ENCODE data around the gene NME3. TPM values are rescaled to one million over a fixed set of nuclear protein-coding genes. Genes with fewer than 3 reads are reported as not detected.
A peak's percentile ranks its signal among the peaks of the same experiment; 100 is the strongest.

The NME3 gene
- total RNA-seq, 1 experiment from 2014 or later, result 86.8 TPM

DNA sequence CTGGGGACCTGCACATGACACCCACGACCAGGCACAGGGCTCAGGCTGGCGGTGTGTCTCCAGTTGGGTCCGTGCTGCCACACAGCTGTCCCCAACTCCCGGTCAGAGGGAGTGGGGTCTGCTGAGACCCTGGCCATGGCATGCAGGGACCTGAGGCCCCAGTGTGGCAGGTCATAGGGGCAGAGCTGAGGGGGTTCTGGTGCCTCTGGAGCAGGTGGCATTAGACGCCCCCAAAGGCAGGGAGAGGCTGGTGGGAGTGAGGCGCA, 15.6 kb upstream of the NME3 start (continued):
- TF ChIP-seq CBFB (CRISPR knock-in tag; IDR thresholded peaks at IDR 0.05; ENCODE audit: low read depth) (no peak), SMAD3 (CRISPR knock-in tag; IDR thresholded peaks at IDR 0.05; ENCODE audit: borderline replicate concordance) (no peak), EMX1 (CRISPR knock-in tag; IDR thresholded peaks at IDR 0.05) (no peak), ATF1 (CRISPR knock-in tag; IDR thresholded peaks at IDR 0.05) (no peak)

- TF ChIP-seq EMX1 (CRISPR knock-in tag; IDR thresholded peaks at IDR 0.05), result no peak
- TF ChIP-seq IRF2 (CRISPR knock-in tag; IDR thresholded peaks at IDR 0.05; ENCODE audit: borderline replicate concordance, low read depth), result no peak
- TF ChIP-seq GTF2I (CRISPR knock-in tag; conservative IDR thresholded peaks at IDR 0.05), result no peak
- no peak for TF ChIP-seq OVOL2 (CRISPR knock-in tag; IDR thresholded peaks at IDR 0.05; ENCODE audit: borderline replicate concordance)
- no peak for TF ChIP-seq NFYB (CRISPR knock-in tag; conservative IDR thresholded peaks at IDR 0.05; ENCODE audit: low read depth)
- TF ChIP-seq FOXJ3 (CRISPR knock-in tag; IDR thresholded peaks at IDR 0.05; ENCODE audit: borderline replicate concordance), result no peak
- no peak for TF ChIP-seq ZNF425 (CRISPR knock-in tag; conservative IDR thresholded peaks at IDR 0.05)
- TF ChIP-seq SMAD4 (CRISPR knock-in tag; IDR thresholded peaks at IDR 0.05), result no peak
- TF ChIP-seq NFE2L1 (CRISPR knock-in tag; IDR thresholded peaks at IDR 0.05), result no peak
- no peak for TF ChIP-seq ZNF263 (CRISPR knock-in tag; IDR thresholded peaks at IDR 0.05; ENCODE audit: low read depth)
- TF ChIP-seq, protein P1, sequence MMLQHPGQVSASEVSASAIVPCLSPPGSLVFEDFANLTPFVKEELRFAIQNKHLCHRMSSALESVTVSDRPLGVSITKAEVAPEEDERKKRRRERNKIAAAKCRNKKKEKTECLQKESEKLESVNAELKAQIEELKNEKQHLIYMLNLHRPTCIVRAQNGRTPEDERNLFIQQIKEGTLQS (CRISPR knock-in tag; conservative IDR thresholded peaks at IDR 0.05), result no peak
- no peak for TF ChIP-seq CREB1 (CRISPR knock-in tag; IDR thresholded peaks at IDR 0.05)
- TF ChIP-seq ZNF138 (CRISPR knock-in tag; conservative IDR thresholded peaks at IDR 0.05), result no peak
- Mint-ChIP-seq H3K36me3 (peaks cover 5% of the 10 kb centered on the region), H3K4me3 (no peak overlapping the region), H3K9me3 (no peaks in the 10 kb centered on the region), H3K27ac (no peak overlapping the region), H3K27me3 (ENCODE audit: low read depth) (no peaks in the 10 kb centered on the region), H3K4me1 (peaks cover 3% of the 10 kb centered on the region)
- ChIA-PET POLR2A (no interaction called here), CTCF (no interaction called here)
- peak; percentile 56 for DNase-seq (ENCODE audit: low spot score)
- no peak for ATAC-seq
Observed at GRCh38 chr16:1786242-1787055, 15.1 kb upstream of the NME3 start.

DNA sequence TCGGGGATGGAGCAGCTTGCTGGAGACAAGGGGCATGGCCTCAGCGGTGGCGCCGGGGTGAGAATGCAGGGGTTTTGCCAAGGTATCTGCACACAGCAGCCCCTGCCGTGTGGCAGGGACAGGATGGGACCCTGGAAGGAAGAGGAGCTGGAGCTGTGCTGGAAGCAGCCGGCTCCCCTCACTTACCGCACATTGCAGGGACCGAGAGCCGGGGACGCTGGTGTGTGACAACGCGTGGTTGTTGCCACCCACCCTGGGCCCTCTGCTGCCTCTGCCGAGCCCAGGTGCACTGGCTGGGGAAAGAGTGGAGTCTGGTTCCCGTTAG, 14.5 kb upstream of the NME3 start:
- Mint-ChIP-seq H3K27me3 (ENCODE audit: low read depth) (no peaks in the 10 kb centered on the region), H3K4me1 (peaks cover 7% of the 10 kb centered on the region), H3K27ac (no peak overlapping the region), H3K36me3 (peaks cover 5% of the 10 kb centered on the region), H3K4me3 (no peak overlapping the region), H3K9me3 (no peaks in the 10 kb centered on the region)
- no peak for ATAC-seq
- ChIA-PET POLR2A (no interaction called here), CTCF (no interaction called here)
- DNase-seq (ENCODE audit: low spot score), result no peak
- TF ChIP-seq OVOL2 (CRISPR knock-in tag; IDR thresholded peaks at IDR 0.05; ENCODE audit: borderline replicate concordance), result no peak
- no peak for TF ChIP-seq ZNF317 (CRISPR knock-in tag; IDR thresholded peaks at IDR 0.05; ENCODE audit: borderline replicate concordance, low read depth)
- TF ChIP-seq ZNF232 (CRISPR knock-in tag; IDR thresholded peaks at IDR 0.05), result no peak
- no peak for TF ChIP-seq NR3C1 (CRISPR knock-in tag; conservative IDR thresholded peaks at IDR 0.05; ENCODE audit: low read depth)
- TF ChIP-seq, protein P2, sequence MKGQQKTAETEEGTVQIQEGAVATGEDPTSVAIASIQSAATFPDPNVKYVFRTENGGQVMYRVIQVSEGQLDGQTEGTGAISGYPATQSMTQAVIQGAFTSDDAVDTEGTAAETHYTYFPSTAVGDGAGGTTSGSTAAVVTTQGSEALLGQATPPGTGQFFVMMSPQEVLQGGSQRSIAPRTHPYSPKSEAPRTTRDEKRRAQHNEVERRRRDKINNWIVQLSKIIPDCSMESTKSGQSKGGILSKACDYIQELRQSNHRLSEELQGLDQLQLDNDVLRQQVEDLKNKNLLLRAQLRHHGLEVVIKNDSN (CRISPR knock-in tag; IDR thresholded peaks at IDR 0.05), result no peak
- no peak for TF ChIP-seq NFYB (CRISPR knock-in tag; conservative IDR thresholded peaks at IDR 0.05; ENCODE audit: low read depth)
- TF ChIP-seq, protein P3, sequence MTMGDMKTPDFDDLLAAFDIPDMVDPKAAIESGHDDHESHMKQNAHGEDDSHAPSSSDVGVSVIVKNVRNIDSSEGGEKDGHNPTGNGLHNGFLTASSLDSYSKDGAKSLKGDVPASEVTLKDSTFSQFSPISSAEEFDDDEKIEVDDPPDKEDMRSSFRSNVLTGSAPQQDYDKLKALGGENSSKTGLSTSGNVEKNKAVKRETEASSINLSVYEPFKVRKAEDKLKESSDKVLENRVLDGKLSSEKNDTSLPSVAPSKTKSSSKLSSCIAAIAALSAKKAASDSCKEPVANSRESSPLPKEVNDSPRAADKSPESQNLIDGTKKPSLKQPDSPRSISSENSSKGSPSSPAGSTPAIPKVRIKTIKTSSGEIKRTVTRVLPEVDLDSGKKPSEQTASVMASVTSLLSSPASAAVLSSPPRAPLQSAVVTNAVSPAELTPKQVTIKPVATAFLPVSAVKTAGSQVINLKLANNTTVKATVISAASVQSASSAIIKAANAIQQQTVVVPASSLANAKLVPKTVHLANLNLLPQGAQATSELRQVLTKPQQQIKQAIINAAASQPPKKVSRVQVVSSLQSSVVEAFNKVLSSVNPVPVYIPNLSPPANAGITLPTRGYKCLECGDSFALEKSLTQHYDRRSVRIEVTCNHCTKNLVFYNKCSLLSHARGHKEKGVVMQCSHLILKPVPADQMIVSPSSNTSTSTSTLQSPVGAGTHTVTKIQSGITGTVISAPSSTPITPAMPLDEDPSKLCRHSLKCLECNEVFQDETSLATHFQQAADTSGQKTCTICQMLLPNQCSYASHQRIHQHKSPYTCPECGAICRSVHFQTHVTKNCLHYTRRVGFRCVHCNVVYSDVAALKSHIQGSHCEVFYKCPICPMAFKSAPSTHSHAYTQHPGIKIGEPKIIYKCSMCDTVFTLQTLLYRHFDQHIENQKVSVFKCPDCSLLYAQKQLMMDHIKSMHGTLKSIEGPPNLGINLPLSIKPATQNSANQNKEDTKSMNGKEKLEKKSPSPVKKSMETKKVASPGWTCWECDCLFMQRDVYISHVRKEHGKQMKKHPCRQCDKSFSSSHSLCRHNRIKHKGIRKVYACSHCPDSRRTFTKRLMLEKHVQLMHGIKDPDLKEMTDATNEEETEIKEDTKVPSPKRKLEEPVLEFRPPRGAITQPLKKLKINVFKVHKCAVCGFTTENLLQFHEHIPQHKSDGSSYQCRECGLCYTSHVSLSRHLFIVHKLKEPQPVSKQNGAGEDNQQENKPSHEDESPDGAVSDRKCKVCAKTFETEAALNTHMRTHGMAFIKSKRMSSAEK (CRISPR knock-in tag; IDR thresholded peaks at IDR 0.05; ENCODE audit: borderline replicate concordance), result no peak
- TF ChIP-seq CREM (CRISPR knock-in tag; IDR thresholded peaks at IDR 0.05), result no peak
- TF ChIP-seq, protein P4, sequence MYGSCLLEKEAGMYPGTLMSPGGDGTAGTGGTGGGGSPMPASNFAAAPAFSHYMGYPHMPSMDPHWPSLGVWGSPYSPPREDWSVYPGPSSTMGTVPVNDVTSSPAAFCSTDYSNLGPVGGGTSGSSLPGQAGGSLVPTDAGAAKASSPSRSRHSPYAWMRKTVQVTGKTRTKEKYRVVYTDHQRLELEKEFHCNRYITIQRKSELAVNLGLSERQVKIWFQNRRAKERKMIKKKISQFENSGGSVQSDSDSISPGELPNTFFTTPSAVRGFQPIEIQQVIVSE (CRISPR knock-in tag; IDR thresholded peaks at IDR 0.05; ENCODE audit: borderline replicate concordance), result no peak
- no peak for TF ChIP-seq GTF2I (CRISPR knock-in tag; conservative IDR thresholded peaks at IDR 0.05)
- TF ChIP-seq USF2 (CRISPR knock-in tag; IDR thresholded peaks at IDR 0.05), result no peak
